HFFc6 (cell line): ENCODE results near the gene IQGAP2. TPM values are rescaled to one million over a fixed set of nuclear protein-coding genes. Genes with fewer than 3 reads are reported as not detected.

Experiments used
- DNase-seq: peaks from one replicate; pipeline ENCODE4 v3.0.0-alpha.2; 2018
- H3K27ac Mint-ChIP-seq: 2 replicates; pipeline ENCODE4 v1.8.0; 2020; ENCODE audit warnings: mild to moderate bottlenecking, mixed read lengths
- H3K27me3 Mint-ChIP-seq: 2 replicates; pipeline ENCODE4 v1.8.0; 2021; ENCODE audit warnings: mild to moderate bottlenecking, moderate library complexity, mixed read lengths; ENCODE audit not compliant: insufficient read depth
- H3K36me3 Mint-ChIP-seq: 2 replicates; pipeline ENCODE4 v1.8.0; 2021; ENCODE audit warnings: low read depth, mixed read lengths
- H3K4me1 Mint-ChIP-seq: 2 replicates; pipeline ENCODE4 v1.8.0; 2020; ENCODE audit warnings: low read depth, mixed read lengths
- H3K4me3 Mint-ChIP-seq: 2 replicates; pipeline ENCODE4 v1.8.0; 2020; ENCODE audit warnings: mild to moderate bottlenecking, moderate library complexity, mixed read lengths
- H3K9me3 Mint-ChIP-seq: 2 replicates; pipeline ENCODE4 v1.8.0; 2020; ENCODE audit warnings: mild to moderate bottlenecking, mixed read lengths
- CTCF ChIP-seq: fragments of 200-600 bp; sonication (generic); IDR thresholded peaks from 2 replicates; pipeline ENCODE4 v1.5.0; 2021; ENCODE audit warnings: antibody characterized with exemption, mild to moderate bottlenecking
- total RNA-seq, 6 experiments: library from RNA; stranded (reverse); fragmentation: NEBNext Ultra II Directional; extraction: Animal tissue kit (Norgen Biotek cat#: 25700); gene quantifications; 2 replicates in 1 of 6; 3 replicates in 5 of 6; pipeline ENCODE4 v1.2.3, GENCODE V29; 2021

IQGAP2 gene
- total RNA-seq, 6 experiments from 2014 or later: 0.09 to 0.47 (median 0.21) TPM; not detected in 1

- DNase-seq: no peak
- H3K27ac Mint-ChIP-seq: no peak overlapping the region
- no peaks in the 10 kb centered on the region for H3K36me3 Mint-ChIP-seq
- TF ChIP-seq CTCF: no peak
- no peak overlapping the region for H3K4me3 Mint-ChIP-seq
- peaks cover 3% of the 10 kb centered on the region; the same call in 1 of the 2 replicates for H3K27me3 Mint-ChIP-seq
- H3K4me1 Mint-ChIP-seq: peaks cover 42% of the 10 kb centered on the region
- no peaks in the 10 kb centered on the region for H3K9me3 Mint-ChIP-seq
Measured at GRCh38 chr5:76697670-76698069, 294.6 kb downstream of the IQGAP2 start.

- no peak for TF ChIP-seq CTCF
Measured at GRCh38 chr5:76700571-76700970, 297.5 kb downstream of the IQGAP2 start.

GRCh38 chr5:76701298-76701697 is 298.2 kb downstream of the IQGAP2 start:
- Mint-ChIP-seq H3K4me3 (no peak overlapping the region), H3K4me1 (peaks cover 36% of the 10 kb centered on the region), H3K36me3 (no peaks in the 10 kb centered on the region), H3K27ac (no peak overlapping the region), H3K27me3 (peaks cover 5% of the 10 kb centered on the region; the same call in 1 of the 2 replicates), H3K9me3 (no peaks in the 10 kb centered on the region)
- TF ChIP-seq CTCF: no peak
- DNase-seq: peak; percentile 77

More at GRCh38 chr5:76700571-76700970, 297.5 kb downstream of the IQGAP2 start:
- H3K27me3 Mint-ChIP-seq: peaks cover 3% of the 10 kb centered on the region; the same call in 1 of the 2 replicates
- H3K36me3 Mint-ChIP-seq: no peaks in the 10 kb centered on the region
- no peak overlapping the region for H3K4me3 Mint-ChIP-seq
- H3K4me1 Mint-ChIP-seq: peaks cover 37% of the 10 kb centered on the region
- no peaks in the 10 kb centered on the region for H3K9me3 Mint-ChIP-seq
- no peak for DNase-seq
- no peak overlapping the region for H3K27ac Mint-ChIP-seq

- no peak overlapping the region for H3K4me3 Mint-ChIP-seq
- no peak overlapping the region for H3K27ac Mint-ChIP-seq
- no peaks in the 10 kb centered on the region for H3K36me3 Mint-ChIP-seq
- H3K4me1 Mint-ChIP-seq: peaks cover 37% of the 10 kb centered on the region
- no peak for TF ChIP-seq CTCF
- no peak for DNase-seq
- peaks cover 16% of the 10 kb centered on the region; the same call in 1 of the 2 replicates for H3K27me3 Mint-ChIP-seq
- no peaks in the 10 kb centered on the region for H3K9me3 Mint-ChIP-seq
Measured at GRCh38 chr5:76703707-76704106, 300.6 kb downstream of the IQGAP2 start.

GRCh38 chr5:76704131-76704663 is 301.1 kb downstream of the IQGAP2 start:
- Mint-ChIP-seq H3K36me3 (no peaks in the 10 kb centered on the region), H3K27me3 (peaks cover 17% of the 10 kb centered on the region), H3K27ac (no peak overlapping the region), H3K4me3 (no peak overlapping the region), H3K4me1 (peaks cover 41% of the 10 kb centered on the region), H3K9me3 (no peaks in the 10 kb centered on the region)
- no peak for TF ChIP-seq CTCF
- no peak for DNase-seq
